KG1 (cell line): ENCODE measurements around the gene PTGDS.
"Not testable (repeated sequence)": the region's sequence is repeated elsewhere in the genome, so short reads cannot be mapped to it uniquely, and the experiment has no call there.

Experiments used
- DNase-seq: peaks from one replicate; lab custom pipeline; 2025; lab: John Stamatoyannopoulos, UW

PTGDS gene

DNA sequence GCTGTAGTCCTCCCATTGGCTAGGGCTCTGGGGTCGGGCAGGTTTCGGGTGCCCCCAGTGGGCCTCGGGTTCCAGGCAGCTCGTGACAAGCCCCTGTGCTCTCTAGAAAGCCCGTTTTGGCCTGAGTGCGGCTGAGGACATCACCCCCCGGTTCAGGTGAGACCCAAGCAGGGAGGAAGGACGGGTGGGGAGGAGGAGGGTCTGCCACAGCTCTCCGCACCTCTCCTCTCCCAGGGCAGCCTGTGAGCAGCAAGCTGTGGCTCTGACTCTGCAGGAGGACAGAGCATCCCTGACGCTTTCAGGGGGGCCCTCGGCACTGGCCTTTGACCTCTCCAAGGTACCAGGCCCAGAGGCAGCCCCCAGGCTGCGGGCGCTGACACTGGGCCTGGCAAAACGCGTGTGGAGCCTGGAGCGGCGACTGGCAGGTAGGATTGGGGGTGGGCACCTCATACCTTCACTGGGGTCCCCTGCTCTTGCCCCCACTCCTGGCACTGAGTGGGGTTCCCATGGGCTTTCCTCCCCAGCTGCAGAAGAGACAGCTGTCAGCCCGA, 15.6 kb downstream of the PTGDS start:
- DNase-seq = no peak

GRCh38 chr9:136994180-136994887, 17.0 kb downstream of the PTGDS start:
- DNase-seq = no peak

DNA sequence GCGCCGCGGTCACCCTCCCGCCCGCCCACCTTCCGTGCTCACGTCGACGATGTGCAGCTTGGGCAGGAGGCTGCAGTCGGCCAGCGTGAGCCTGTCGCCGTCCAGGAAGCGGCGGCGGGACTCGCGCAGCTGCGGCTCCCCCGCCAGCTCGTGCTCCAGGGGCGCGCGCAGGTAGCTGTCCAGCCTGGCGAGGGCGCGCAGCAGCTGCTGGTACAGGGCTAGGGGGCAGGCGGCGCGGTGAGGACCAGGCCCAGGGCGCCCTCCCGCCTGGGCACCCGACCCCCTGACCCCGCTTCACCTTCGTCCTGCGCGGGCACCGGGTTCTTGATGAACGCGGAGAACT, 17.6 kb downstream of the PTGDS start:
- DNase-seq = no peak

GRCh38 chr9:136995362-136995761, 18.1 kb downstream of the PTGDS start:
- no peak for DNase-seq

- DNase-seq = no peak
These were observed 18.5 kb downstream of the PTGDS start for GRCh38 chr9:136995772-136996311.

GRCh38 chr9:136996361-136997292, 19.3 kb downstream of the PTGDS start, which contains the start of gene CLIC3:
TSS of gene CLIC3 (minus strand) at chr9:136996568. CDS start at chr9:136996543, 25 bp downstream.
- no peak for DNase-seq

DNA sequence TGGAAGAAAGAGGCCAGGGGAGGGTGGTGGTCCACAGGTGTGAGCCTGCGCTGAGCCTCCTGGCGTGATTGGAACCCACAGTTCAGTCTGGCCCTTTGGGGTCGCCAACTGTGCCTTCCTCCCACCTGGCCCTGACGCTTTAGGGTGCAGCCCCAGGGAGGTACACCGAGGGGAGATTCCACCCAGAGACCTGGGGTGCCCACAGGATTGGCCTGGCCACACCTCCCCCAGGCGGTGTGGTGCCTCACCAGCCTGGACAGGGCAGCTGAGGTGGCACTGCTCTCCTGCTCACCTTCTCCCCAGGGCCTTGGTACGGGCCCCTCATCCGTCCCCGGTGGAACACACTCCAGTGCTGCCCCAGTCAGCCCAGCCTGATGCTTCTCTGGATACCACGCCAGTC, 20.1 kb downstream of the PTGDS start:
- no peak for DNase-seq

DNA sequence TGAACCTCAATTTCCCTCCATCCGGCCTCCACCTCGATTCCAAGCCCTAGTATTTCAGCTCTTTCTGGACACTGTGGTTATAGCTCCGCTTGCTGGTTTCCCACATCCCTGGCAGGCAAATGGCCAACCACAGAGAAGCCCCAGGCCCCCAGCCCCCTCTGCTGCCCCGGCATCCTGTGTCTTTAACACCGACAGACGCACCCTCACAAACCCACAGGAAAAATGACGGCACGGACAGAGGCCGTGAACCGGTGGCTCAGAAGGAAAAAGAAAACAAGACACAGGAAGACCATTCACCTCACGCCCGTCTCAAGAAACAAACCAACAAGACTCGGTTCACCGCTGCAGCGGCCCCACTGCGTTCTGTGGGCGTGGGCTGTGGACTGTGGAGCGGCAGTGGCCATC, 20.5 kb downstream of the PTGDS start:
- no peak for DNase-seq

DNA sequence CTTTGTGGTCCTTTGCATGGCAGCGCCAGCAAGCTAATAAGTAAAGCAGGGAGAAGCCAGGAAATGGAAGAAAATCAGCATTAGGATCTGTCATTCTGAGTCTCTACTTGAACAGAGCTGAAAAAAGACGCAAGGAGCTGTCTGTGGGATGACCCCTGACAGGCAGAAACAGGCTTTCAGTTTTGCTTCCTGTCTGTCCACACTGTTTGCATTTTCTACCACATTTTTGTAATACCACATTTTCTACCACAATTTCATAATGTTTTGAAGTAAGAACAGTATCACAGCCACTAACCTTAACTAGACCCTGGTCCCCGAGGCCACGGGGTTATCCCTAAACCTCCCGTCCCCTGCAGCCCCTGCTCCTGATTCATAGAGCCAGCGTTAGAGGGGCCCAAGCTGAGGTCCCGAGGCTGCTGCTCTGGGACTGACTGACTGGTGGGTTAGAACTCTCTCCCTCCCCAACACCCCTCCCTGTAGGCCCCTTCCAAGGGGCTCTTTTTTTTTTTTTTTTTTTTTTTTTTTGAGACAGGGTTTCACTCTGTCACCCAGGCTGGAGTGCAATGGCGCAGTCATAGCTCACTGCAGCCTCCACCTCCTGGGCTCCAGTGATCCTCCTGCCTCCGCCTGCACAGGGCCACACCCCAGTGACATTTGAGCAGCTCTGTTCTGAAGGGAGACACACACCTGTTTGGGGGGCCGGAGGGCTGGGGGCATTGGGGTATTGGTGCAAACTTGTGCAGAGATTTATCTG, 23.1 kb downstream of the PTGDS start:
- DNase-seq = peak; percentile 36

- DNase-seq = no peak
These were observed 24.7 kb downstream of the PTGDS start for GRCh38 chr9:137001857-137002645.

GRCh38 chr9:137002646-137003041, 25.3 kb downstream of the PTGDS start:
- DNase-seq = no peak

DNA sequence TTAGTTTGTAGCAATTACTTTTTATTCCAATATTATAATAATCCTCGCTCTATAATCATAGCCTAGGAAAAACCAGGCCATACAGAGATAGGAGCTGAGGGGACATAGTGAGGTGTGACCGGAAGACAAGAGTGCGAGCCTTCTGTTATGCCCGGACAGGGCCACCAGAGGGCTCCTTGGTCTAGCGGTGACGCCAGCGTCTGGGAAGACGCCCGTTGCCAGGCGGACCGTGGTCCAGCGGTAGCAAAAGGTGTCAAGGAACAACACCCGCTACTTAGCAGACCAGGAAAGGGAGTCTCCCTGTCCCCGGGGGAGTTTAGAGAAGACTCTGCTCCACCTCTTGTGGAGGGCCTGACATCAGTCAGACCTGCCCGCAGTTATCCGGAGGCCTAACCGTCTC, 27.0 kb downstream of the PTGDS start:
- not testable (repeated sequence) for DNase-seq

DNA sequence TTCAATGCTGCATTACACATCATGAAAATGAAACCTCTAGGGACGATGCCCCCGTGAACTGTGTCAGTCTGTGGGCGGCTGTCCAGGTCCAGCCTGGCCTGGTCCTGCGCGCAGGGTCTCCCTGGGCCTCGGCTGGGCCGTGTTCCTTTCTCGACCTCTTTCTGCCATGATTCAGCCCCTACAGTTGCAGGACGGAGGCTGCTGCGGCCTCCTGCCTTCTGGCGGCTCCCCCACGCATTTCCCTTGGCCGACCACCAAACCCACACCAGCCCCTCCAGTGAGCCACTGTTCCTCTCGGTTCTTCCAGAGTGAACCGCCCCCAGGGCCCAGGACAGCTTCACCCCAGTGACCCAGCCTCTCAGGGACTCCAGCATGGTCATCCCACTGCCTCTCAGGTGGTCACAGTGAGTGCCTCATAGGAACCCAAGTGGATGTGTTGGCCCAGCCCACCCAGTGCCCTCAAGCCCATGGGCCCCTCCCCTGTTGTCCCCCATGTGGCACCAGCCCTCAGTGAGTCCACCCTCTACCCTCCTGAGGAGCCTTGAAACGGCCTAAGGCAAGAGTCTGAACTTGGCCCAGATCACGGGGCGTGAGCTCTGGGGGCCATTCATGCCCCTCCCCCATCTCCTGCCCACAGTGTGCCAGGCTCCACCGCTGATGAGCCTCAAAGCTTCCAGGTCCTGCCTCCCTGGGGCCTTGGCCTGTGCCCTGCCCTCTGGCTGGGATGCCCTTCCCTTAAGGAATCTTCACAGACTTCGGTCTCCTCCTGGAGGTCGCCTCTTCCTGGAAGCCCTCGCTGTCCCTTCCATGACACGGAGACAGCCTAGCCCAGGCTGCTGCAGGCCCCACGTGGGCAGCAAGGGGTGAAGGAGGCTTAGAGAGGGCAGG, 29.1 kb downstream of the PTGDS start:
- DNase-seq = no peak

- no peak for DNase-seq
These were observed 30.0 kb downstream of the PTGDS start for GRCh38 chr9:137007108-137007815.

DNA sequence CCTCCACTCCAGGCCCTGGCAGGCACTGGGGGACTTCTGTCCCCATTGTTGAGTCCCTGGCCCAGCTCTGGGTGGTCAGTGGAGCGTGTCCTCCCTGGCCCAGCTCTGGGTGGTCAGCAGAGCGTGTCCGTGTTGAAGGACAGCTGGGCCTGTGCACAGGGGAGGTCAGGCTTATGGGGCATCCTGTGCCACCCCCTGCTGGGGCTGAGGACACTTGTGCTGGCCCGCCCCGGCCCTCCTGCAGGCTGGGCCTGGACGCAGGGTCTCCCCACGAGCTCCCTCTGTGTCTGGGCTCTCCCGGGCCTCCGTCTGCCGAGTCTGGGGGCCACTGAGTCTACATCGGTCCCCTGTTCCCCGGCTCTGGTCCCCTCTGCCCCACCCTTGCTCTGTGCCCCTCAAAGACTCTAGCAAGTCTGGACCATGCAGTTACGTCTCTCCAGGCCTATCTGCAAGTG, 30.5 kb downstream of the PTGDS start:
- DNase-seq = no peak

- no peak for DNase-seq
These were observed 31.0 kb downstream of the PTGDS start for GRCh38 chr9:137008312-137008711.

GRCh38 chr9:137009217-137009616, 31.9 kb downstream of the PTGDS start:
- no peak for DNase-seq

DNA sequence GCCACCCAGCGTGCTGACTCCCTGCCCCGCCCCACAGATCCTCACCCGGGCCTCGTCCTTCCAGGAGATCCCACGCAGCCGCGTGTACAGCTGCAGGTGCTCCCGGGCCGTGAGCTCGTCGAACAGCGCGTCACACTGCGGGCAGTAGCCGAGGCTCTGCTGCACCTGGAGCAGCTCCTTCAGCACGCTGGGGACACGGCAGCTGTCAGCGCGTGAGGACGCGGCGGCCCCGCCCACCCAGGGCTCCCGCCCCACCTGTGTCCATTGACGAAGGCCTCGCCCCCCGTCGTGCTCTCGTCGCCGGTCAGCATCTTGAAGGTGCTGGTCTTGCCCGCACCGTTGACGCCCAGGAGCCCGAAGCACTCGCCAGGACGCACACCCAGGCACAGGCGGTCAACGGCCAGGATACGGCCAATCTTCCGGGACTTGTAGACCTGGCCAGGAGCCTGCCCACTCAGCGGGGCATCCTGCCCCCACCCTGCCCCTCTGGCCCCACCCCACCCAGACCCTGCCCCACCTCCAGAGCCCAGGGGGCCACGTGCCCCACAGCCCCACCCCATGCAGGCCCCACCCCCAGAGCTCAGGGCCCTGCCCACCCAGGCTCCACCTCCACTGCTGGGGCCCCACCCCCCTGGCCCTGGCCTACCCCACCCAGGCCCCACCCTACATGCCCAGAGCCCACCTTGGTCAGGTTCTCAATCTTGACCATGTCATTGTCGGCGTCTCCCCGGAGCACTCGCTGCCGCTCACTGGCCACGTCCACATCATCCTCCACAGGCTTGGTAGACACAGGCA, 32.8 kb downstream of the PTGDS start:
- no peak for DNase-seq

- DNase-seq = no peak
These were observed 33.9 kb downstream of the PTGDS start for GRCh38 chr9:137011156-137011555.
